Gastrocnemius medialis (tissue), 4 donors: ENCODE results near the gene SPRR2G.

Experiments used
- CTCF ChIP-seq, 5 experiments: fragments of 450-650 bp in 3 of 5; fragments of 200-600 bp in 2 of 5; sonication (generic) in 2 of 5; IDR thresholded peaks in 4 of 5; conservative IDR thresholded peaks in 1 of 5; 1 replicate in 4 of 5; 2 replicates in 1 of 5; pipeline ENCODE4 v1.5.1; 2016 to 2019; ENCODE audit warnings: antibody characterized with exemption in 5 of 5, mild to moderate bottlenecking in 3 of 5, moderate library complexity in 3 of 5
- POLR2A ChIP-seq, 2 donors: fragments of 450-650 bp; IDR thresholded peaks; one replicate each; pipeline ENCODE4 v1.6.1; 2017; ENCODE audit warnings: antibody characterized with exemption in 2 of 2, mild to moderate bottlenecking in 2 of 2, moderate library complexity in 2 of 2

GRCh38 chr1:153127296-153127695 lies 23.4 kb downstream of the SPRR2G start:
- TF ChIP-seq CTCF (IDR thresholded peaks at IDR 0.05 in 4 of 5, conservative IDR thresholded peaks at IDR 0.05 in 1 of 5) (no peak), POLR2A (IDR thresholded peaks at IDR 0.05) (no peak)
